ENCODE measurements around the gene LCAT.
A peak's percentile ranks its signal among the peaks of the same experiment; 100 is the strongest.

LCAT gene

DNA sequence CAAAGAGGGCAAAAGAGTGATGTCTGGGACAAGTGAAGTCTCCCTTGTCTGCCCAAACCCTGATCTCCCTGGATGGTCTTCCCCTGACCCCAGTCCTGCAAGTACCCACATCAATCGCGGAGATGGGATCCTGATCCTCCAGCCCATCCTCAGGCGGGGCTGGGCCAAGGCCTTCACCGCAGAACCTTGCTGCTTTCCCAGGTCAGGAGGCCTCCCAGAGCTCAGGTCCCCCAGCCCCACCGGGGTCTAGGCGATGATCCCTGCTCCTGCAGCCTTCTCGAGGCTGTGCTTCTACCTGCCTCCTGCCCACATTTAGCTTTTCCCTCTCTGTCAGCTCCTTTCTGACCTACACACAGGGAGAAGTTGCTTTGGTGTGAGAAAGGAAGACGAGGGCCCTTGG is 18.2 kb upstream of the LCAT start:
- no peak for TF ChIP-seq CTCF (IDR thresholded peaks at IDR 0.05)
- H3K4me3 ChIP-seq = no peak overlapping the region
- peak overlapping the region in 1 of 2 donors; percentile 84 for H3K27ac ChIP-seq
- no peak for DNase-seq (ENCODE audit: low spot score)

GRCh38 chr16:67961551-67961957 is 17.6 kb upstream of the LCAT start:
- no peak for DNase-seq (ENCODE audit: low spot score)
- Histone ChIP-seq H3K4me3 (no peak overlapping the region), H3K27ac (peak overlapping the region in 1 of 2 donors; percentile 84)
- no peak for TF ChIP-seq CTCF (IDR thresholded peaks at IDR 0.05)

GRCh38 chr16:67959536-67960329 is 15.8 kb upstream of the LCAT start:
- TF ChIP-seq CTCF (IDR thresholded peaks at IDR 0.05) = no peak
- H3K27ac ChIP-seq = peak overlapping the region; percentile 44 to 84
- no peak for DNase-seq (ENCODE audit: low spot score)
- peak overlapping the region; percentile 37 for H3K4me3 ChIP-seq

- no peak for DNase-seq (ENCODE audit: low spot score)
- TF ChIP-seq CTCF (IDR thresholded peaks at IDR 0.05) = no peak
- Histone ChIP-seq H3K4me3 (no peak overlapping the region), H3K27ac (peak overlapping the region in 1 of 2 donors; percentile 84)
Measured at GRCh38 chr16:67957622-67958021, 13.7 kb upstream of the LCAT start.

DNA sequence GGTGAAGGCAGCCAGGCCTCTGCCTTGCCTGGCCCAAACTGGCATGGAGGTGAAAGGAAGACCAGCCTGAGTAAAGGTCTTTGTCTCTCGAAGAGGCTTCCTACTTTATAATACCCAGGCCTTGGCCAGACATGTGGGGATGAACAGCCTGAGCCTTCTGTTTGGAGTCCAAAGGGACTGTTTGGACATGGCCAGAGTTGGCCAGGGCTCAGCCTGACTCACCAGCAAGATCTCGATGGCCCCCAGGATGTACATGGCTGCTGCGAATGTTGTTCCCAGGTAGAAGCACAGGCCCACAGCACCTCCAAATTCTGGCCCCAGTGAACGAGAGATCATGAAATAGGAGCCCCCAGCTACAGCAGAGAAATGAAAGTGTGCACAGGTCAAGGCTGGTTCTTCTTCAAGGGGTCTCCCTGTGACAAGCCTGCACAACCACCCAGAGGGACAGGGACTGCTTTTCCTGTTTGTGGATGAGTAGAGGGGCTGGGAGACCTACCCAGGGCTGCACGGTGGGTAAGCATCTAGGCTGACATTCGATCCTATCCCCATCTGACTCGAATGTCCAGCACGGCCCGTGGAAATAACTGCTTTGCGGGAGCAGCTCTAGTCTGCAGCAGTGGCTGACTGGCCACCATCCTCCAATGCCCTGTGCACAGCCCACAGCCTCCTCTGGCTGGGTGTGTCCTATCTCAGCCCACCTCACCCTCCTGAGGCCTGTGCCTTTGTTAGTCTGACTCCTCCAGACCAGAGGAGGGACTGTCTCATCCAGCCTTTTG is 10.7 kb upstream of the LCAT start:
- no peak for DNase-seq (ENCODE audit: low spot score)
- peak overlapping the region in 1 of 2 donors; percentile 16 for H3K27ac ChIP-seq

GRCh38 chr16:67953641-67954375 is 9.9 kb upstream of the LCAT start:
- no peak overlapping the region for H3K4me3 ChIP-seq
- TF ChIP-seq CTCF (IDR thresholded peaks at IDR 0.05) = no peak
- H3K27ac ChIP-seq = no peak overlapping the region
- DNase-seq (ENCODE audit: low spot score) = no peak

More for the DNA sequence above, 10.7 kb upstream of the LCAT start:
- H3K4me3 ChIP-seq = no peak overlapping the region
- no peak for TF ChIP-seq CTCF (IDR thresholded peaks at IDR 0.05)
